GM13976 (cell line): Measurements from ENCODE around the gene VEGFA.

Experiments
- DNase-seq: peaks from one replicate; pipeline ENCODE4 v3.0.0; 2012; ENCODE audit warnings: low spot score
- in situ Hi-C: fragments of 300-500 bp; cut with MboI; formaldehyde crosslinking; loops from one replicate; pipeline ENCODE4 v1.12.0; 2022; ENCODE audit warnings: low sequenced_read_pairs, mixed read lengths, inconsistent platforms; ENCODE audit not compliant: unreplicated experiment
- TF ChIP-seq, protein P1 (sequence below): IDR thresholded peaks from 2 replicates; pipeline ENCODE4 v1.5.1; 2012; ENCODE audit warnings: borderline replicate concordance, mild to moderate bottlenecking; ENCODE audit not compliant: insufficient read depth; ENCODE audit errors: extremely low read depth, missing control alignments, control extremely low read depth

Gene VEGFA

DNA sequence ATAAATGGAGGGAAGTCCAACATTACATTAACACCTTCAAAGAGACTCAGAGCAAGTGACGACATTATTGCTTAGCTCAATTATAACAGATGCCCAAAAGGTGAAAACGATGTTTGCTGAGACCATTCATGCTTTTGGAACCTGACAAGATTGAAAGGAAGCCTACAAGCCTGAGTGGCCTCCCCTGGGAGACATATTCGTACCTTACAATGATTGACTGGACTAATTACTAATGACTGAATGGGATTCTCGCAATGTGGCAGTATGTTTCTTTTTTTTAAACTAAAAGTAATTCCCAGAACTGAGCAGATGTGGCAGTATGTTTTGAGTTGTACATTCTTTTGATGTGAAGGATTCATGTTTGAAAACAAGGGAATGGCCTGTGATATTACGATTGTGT lies 49.9 kb downstream of the VEGFA start:
- DNase-seq = no peak
- TF ChIP-seq, protein P1, sequence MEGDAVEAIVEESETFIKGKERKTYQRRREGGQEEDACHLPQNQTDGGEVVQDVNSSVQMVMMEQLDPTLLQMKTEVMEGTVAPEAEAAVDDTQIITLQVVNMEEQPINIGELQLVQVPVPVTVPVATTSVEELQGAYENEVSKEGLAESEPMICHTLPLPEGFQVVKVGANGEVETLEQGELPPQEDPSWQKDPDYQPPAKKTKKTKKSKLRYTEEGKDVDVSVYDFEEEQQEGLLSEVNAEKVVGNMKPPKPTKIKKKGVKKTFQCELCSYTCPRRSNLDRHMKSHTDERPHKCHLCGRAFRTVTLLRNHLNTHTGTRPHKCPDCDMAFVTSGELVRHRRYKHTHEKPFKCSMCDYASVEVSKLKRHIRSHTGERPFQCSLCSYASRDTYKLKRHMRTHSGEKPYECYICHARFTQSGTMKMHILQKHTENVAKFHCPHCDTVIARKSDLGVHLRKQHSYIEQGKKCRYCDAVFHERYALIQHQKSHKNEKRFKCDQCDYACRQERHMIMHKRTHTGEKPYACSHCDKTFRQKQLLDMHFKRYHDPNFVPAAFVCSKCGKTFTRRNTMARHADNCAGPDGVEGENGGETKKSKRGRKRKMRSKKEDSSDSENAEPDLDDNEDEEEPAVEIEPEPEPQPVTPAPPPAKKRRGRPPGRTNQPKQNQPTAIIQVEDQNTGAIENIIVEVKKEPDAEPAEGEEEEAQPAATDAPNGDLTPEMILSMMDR = no peak
- in situ Hi-C loops = no loop called here

DNA sequence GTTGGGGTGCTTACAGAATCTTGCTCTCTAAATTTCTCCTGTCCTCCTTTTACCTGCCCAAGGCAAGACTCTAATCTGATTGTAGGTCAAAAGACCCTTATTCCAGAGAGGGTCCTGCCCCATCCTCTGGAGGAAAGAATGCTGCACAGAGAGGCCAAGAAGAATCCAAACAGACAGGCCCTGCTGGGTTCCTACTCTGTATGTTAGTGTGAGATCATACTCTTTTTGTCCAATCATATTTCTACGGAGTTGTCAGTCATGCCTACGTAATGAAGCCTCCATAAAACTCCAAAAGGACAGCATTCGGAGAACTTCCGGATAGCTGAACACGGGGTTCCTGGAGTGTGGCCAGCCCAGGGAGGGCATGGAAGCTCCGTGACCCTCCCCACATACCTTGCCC lies 50.5 kb downstream of the VEGFA start:
- no peak for DNase-seq
- in situ Hi-C loops = no loop called here
- TF ChIP-seq, protein P1 = no peak

DNA sequence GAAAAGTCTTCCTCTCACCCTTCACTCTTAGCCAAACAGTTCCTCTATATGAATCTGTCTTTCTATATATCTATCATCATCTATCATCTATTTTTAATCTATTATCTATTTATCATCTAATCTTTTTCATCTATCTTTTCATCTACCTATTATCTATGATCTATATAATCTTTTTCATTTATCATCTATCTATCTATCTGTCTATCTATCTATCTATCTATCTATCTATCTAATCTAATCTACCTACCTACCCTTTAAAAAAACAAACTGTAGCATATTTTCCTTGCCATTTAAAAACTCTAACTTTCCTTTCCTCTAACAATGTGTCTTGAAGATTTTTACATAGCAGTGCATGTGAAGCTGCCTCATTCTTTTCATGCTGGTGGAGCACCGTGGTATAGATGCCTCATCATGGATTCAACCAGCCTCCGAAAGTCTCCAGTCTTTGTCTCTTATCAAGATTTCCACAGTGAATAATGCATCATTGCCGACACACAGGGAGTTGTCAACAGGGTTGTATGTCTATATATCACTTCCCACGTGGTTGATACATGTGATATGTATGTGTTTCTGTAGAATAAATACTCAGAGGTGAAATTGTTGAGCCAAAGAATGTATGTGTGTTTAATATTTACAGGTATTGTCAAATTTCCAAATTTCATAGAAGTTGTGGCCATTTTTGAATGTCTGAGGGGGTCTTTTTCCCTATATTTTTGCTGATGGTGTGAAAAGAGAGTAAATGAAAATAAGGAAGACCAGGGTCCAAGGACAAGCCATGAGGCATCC lies 51.3 kb downstream of the VEGFA start:
- DNase-seq = no peak
- TF ChIP-seq, protein P1 = no peak

DNA sequence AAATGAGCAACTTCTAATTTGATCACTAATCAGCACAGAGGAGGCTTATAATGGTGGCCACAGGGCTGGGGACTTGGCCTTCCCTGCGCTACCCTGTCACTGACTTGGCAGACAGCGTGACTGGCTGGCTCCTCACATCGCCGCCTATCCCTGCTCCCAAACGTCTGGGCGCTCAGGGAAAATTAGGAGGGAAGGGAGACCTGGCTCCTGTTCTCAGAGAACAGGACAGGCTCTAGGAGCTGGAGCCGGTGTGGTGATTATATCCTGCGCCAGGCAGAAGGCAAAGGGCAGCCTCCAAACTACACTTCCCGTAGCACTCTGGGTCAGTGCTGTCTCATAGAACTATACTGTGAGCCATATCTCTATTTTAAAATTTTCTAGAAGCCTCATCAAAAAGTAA lies 53.4 kb downstream of the VEGFA start:
- in situ Hi-C loops = no loop called here
- DNase-seq = no peak
- TF ChIP-seq, protein P1 = no peak

More for the DNA sequence above, 51.3 kb downstream of the VEGFA start:
- in situ Hi-C loops = no loop called here

DNA sequence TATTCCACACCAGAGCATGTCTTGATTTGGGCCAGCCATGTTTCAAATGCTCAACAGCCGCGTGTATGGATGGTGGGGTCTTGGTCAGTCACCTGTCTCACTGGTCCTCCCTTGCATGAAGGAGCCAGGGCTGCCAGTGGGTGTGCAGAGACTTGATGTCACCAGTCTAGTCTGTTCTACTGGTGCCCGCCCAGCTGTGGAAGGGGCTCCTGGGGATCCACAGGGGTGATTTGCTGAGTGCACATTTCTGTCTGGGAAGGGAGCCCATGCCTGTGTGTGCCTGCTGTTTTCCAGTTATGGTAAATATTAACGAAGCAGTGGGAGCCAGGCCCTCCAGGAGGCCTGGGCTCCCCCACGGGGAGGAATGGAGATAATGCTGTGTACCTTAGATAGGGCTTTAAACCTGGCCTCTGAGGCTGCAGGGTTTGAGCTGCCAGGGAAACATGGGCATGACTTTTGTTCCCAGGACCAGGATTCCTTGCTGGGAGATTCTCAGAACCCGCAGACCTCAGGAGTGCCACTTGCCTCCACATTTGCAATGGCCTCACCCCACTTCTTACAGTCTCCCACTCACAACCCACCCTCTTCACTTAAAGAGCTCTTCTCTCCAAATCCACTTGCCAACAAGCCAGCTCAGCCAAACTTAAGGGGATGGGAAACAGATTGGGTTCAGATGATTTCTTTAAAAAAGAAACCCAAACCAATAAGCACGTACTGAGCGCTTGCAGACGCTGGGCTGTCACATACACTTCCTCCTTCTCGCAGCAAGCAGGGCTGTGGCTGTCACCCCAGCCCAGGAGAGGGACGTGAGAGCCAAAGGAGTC lies 54.1 kb downstream of the VEGFA start:
- in situ Hi-C loops = no loop called here
- TF ChIP-seq, protein P1 = no peak
- peak; percentile 52 for DNase-seq

DNA sequence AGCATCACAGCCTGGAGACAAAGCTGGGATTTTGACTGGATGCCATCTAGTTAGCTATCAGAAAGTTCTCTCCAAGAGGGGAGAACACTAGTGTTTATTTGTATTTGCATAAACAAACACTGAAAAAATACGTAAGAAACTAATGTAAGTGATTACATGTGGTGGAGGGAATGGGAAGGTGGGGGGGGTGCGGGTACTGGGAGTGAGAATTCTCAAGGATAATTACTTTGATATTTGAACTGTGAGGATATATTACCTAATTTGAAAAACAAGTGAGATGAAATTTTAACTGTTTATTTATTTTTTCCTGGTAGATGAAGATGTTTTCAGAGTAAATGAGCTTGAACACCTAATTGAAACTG lies 54.7 kb downstream of the VEGFA start:
- in situ Hi-C loops = no loop called here
- TF ChIP-seq, protein P1 = no peak

More for the DNA sequence above, 54.7 kb downstream of the VEGFA start:
- no peak for DNase-seq
